GM18520 (cell line): Measurements from ENCODE around the gene CDK6.

Experiments
- ATAC-seq: cut with Tn5 transposase; IDR thresholded peaks from one replicate; pipeline ENCODE4 v1.9.1; 2021; ENCODE audit not compliant: unreplicated experiment

Gene CDK6

GRCh38 chr7:92685136-92686042 lies 151.0 kb downstream of the CDK6 start:
- ATAC-seq, result no peak

GRCh38 chr7:92684274-92684673 lies 152.1 kb downstream of the CDK6 start:
- ATAC-seq, result no peak

DNA sequence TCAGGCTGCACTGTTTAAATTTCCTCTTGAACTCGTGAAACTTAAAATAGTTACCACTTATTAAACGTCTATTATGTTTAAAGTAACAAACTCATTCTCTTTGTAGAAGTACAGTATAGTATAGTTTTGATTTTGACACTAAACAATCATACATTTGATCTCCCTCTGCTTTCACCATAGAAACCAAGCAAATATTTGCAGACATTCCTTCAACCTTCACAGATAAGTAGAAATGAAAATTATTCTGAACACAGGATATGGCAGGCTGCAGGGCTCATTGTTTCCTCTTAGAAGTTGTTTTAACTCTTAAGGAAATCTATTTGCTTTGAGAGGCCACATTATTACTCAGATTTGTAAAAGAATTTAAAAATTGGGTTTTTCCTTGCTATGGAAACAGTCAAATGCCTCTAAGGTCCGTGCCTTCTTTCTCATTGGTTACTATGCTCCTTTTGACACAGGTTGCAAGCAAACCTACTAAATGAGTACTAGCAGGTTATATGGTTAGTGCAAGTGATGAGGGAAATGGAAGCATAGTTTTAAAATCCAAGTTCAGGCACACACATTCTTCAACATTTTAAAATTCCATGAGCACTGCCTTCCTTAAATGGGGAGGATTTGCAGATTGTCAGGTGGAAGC lies 153.4 kb downstream of the CDK6 start:
- no peak for ATAC-seq

DNA sequence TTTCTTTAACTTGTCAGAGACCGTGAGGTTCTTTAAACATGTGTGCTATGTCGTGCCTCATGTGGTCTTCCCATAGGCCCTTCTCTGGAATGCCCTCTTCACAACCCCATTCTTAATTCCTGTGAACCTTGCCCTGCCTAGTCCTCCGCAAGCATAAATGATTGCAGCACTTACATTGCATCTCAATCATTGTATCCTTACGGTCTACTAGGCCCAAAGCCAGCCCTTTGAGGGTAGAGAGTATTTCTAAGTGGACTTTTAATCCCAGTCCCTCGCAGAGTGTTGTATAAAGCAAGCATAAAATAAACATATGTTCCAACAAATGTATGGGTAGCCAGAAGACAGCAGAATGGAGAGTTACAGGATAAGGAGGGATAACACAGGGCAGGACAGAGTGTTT lies 154.0 kb downstream of the CDK6 start:
- no peak for ATAC-seq

GRCh38 chr7:92681633-92682032 lies 154.7 kb downstream of the CDK6 start:
- ATAC-seq, result no peak

- ATAC-seq, result no peak
These were observed 155.9 kb downstream of the CDK6 start for GRCh38 chr7:92680442-92680841.

- ATAC-seq, result no peak
These were observed 158.0 kb downstream of the CDK6 start for GRCh38 chr7:92678291-92678920.

DNA sequence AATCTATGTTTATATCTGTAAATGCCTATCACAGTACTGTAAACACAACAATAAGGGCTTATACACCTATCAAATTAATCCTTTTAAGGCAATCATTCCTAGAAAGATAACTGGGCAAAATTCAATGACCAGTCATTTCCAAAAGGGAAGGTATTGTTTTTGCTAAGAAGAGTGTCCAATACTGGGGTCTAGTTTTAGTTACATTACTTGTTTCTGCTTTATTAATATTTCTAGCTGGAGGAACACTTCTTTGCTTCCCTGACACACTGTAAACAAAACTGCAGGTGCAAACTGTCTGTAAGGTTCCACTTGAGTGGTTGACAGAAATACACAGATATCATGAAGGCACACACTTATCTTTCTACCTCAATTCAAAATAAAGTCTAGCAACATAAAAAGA lies 162.0 kb downstream of the CDK6 start:
- ATAC-seq, result no peak

DNA sequence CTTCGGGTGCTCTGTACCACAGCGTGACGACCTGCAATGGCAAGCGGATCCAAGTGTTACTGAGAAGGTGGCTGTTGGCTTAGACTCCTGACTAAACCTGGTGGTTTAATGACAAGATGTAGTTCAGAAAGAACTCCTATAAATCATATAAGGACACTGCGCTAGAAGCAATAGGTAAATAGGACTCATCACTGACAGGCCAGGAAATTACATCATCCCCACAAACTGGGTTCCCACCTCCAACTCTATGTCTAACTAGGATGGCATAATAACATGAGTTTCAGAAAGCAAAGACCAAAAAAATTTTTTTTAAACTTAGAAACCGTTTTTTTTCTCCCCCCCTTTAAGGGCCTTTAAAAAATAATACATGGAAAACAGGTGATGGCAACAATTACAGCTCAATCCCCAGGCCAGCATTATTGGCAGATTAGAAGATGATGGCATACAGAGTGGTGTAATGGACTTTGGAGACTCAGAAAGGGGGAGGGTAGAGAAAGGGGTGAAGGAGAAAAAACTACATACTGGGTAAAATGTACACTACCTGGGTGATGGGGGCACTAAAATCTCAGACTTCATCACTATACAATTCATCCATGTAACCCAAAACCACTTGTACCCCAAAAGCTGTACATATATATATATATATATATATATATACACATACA lies 164.7 kb downstream of the CDK6 start:
- ATAC-seq, result no peak

DNA sequence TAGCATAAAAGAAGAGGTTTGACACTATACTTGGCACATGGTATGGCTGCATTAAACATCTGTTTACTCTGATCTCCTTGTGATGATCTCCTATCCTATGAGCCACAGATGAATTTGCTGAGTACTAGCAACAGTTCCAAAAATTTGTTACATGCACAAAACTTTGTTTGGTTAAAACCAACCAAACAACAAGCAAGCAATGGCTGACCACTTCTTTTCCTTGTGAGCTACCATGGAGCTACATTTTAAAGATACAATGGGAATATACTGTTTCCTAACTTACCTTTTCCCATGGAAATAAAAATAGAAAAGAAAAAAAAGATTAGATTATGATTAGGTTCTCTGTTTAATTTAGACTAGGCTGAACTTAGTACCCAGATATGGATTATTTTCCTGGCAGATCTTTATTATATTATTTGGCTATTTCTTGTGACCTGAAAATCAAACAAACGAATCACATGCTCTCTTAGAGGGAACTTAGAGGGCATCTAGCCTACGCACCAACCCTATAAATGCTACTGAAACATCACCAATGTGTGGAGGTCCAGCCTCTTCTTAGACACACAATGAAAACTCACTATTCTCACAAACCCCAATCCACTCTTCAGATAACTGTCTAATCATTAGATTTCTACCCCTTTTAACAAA lies 166.0 kb downstream of the CDK6 start:
- ATAC-seq, result no peak

- ATAC-seq, result no peak
These were observed 166.7 kb downstream of the CDK6 start for GRCh38 chr7:92669616-92670165.

- no peak for ATAC-seq
These were observed 167.8 kb downstream of the CDK6 start for GRCh38 chr7:92668564-92668963.

GRCh38 chr7:92667816-92668535 lies 168.4 kb downstream of the CDK6 start:
- no peak for ATAC-seq

GRCh38 chr7:92665926-92666325 lies 170.4 kb downstream of the CDK6 start:
- no peak for ATAC-seq

- ATAC-seq, result no peak
These were observed 174.7 kb downstream of the CDK6 start for GRCh38 chr7:92661651-92662050.

GRCh38 chr7:92658671-92659070 lies 177.7 kb downstream of the CDK6 start:
- no peak for ATAC-seq

- no peak for ATAC-seq
These were observed 179.0 kb downstream of the CDK6 start for GRCh38 chr7:92657391-92657790.

- ATAC-seq, result no peak
These were observed 180.3 kb downstream of the CDK6 start for GRCh38 chr7:92656121-92656520.

DNA sequence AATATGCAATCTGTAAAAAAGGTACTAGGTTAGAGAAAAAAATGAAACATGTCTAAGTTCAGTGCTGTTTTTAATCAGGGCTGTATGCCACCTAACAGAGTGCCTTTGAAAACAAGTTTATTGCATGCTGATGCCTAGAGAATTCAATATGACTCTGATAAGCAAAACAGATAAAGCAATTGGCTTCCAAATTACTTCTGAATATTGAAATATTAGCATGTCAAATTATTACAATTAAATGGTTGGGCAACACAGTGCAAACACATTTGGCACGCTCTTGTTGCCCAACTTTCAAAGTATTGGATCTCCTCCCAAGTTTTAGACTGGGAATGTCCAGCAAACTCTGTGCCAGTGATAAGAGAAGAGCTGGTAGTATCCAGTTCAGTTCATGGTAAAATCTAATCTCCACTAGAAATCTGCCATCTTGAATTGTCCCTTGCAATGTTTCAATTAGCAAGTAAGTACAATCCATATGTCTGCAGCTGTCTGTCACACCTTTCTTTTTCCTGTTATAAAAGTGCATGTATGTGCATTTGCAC lies 181.0 kb downstream of the CDK6 start:
- no peak for ATAC-seq

GRCh38 chr7:92653136-92653535 lies 183.2 kb downstream of the CDK6 start:
- no peak for ATAC-seq
